SK-N-SH (cell line): ENCODE data around the gene CPED1.

Experiments
- EP300 ChIP-seq, 2 experiments: IDR thresholded peaks; 2 replicates each; pipeline versions ENCODE4 v1.4.0 to v1.6.1; 2012; ENCODE audit warnings: borderline replicate concordance in 1 of 2, low read depth in 1 of 2, low read length in 1 of 2
- EZH2phosphoT487 ChIP-seq: fragments of 200-600 bp; sonication (generic); IDR thresholded peaks from 2 replicates; pipeline ENCODE4 v1.6.1; 2017; ENCODE audit warnings: low read depth, mixed run types, mild to moderate bottlenecking, antibody characterized with exemption, moderate library complexity, borderline replicate concordance
- GATA2 ChIP-seq: sonication (generic); formaldehyde crosslinking; IDR thresholded peaks from 2 replicates; pipeline ENCODE4 v1.5.0; 2020; ENCODE audit warnings: mild to moderate bottlenecking, missing genetic modification reagents
- TAF1 ChIP-seq: IDR thresholded peaks from 2 replicates; pipeline ENCODE4 v1.6.1; 2012; ENCODE audit warnings: low read depth, mild to moderate bottlenecking, low read length, moderate library complexity, borderline replicate concordance
- TCF12 ChIP-seq: IDR thresholded peaks from 2 replicates; pipeline ENCODE4 v1.4.0; 2012
- TF ChIP-seq, protein P1 (sequence below): fragments of 200-600 bp; sonication (generic); IDR thresholded peaks from 2 replicates; pipeline ENCODE4 v1.6.1; 2017; ENCODE audit warnings: antibody characterized with exemption, mild to moderate bottlenecking, moderate library complexity
- TF ChIP-seq, protein P2 (sequence below): IDR thresholded peaks from 2 replicates; pipeline ENCODE4; 2012

DNA sequence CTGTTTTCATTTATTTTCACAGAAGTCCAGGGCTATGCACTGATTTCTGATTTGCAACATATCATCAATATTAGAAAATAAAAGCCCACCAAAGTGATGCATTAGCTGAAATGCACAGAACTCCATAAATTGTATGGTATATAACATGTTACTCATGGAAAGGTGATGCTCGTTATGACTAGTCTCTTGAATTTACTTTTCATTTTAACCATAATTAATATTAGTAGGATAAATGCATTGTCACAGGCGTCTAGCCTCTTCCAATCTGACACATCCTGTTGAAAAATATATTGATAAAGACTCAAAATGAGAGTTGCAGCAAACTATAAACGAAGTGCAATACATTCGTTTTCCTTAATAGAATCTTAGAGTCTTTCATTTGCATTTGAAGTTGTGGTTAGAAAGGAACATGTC is 92.4 kb downstream of the CPED1 start:
- TF ChIP-seq TCF12 (no peak), EP300 (IDR thresholded peaks at IDR 0.05; ENCODE audit: borderline replicate concordance in 1 of 2, low read depth in 1 of 2, low read length in 1 of 2) (no peak), EZH2phosphoT487 (no peak), TAF1 (no peak), GATA2 (CRISPR knock-in tag) (no peak)
- TF ChIP-seq, protein P1, sequence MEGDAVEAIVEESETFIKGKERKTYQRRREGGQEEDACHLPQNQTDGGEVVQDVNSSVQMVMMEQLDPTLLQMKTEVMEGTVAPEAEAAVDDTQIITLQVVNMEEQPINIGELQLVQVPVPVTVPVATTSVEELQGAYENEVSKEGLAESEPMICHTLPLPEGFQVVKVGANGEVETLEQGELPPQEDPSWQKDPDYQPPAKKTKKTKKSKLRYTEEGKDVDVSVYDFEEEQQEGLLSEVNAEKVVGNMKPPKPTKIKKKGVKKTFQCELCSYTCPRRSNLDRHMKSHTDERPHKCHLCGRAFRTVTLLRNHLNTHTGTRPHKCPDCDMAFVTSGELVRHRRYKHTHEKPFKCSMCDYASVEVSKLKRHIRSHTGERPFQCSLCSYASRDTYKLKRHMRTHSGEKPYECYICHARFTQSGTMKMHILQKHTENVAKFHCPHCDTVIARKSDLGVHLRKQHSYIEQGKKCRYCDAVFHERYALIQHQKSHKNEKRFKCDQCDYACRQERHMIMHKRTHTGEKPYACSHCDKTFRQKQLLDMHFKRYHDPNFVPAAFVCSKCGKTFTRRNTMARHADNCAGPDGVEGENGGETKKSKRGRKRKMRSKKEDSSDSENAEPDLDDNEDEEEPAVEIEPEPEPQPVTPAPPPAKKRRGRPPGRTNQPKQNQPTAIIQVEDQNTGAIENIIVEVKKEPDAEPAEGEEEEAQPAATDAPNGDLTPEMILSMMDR = no peak
- TF ChIP-seq, protein P2, sequence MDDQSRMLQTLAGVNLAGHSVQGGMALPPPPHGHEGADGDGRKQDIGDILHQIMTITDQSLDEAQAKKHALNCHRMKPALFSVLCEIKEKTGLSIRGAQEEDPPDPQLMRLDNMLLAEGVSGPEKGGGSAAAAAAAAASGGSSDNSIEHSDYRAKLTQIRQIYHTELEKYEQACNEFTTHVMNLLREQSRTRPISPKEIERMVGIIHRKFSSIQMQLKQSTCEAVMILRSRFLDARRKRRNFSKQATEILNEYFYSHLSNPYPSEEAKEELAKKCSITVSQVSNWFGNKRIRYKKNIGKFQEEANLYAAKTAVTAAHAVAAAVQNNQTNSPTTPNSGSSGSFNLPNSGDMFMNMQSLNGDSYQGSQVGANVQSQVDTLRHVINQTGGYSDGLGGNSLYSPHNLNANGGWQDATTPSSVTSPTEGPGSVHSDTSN = no peak
